GM10266 (cell line): ENCODE data around the gene SLC25A17.
"Not testable (repeated sequence)": the region's sequence is repeated elsewhere in the genome, so short reads cannot be mapped to it uniquely, and the experiment has no call there.

Experiments used
- DNase-seq: peaks from one replicate; pipeline ENCODE4 v3.0.0; 2012; ENCODE audit errors: extremely low spot score
- TF ChIP-seq, protein P1 (sequence below): IDR thresholded peaks from 2 replicates; pipeline ENCODE4 v1.5.1; 2012; ENCODE audit warnings: mild to moderate bottlenecking, low read depth; ENCODE audit not compliant: control insufficient read depth, insufficient read depth; ENCODE audit errors: missing control alignments

The SLC25A17 gene

DNA sequence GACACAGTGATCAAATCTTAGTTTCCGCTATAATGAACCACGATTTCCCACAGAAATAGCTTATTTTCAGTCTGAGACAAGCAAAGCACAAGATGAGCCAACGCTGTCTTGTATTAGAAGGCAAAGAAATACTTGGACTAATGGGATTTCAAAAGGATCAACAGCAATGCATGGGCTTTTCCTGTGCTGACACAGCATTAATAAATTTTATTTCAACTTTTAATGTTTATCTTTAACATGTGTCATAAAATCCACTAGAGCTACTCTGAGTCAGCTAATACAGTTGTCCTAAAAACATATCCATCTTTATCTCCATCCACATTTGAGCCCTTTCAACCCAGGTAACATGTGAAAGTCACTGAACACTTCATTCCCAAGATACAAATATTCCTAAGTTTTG is 15.5 kb upstream of the SLC25A17 start:
- TF ChIP-seq, protein P1, sequence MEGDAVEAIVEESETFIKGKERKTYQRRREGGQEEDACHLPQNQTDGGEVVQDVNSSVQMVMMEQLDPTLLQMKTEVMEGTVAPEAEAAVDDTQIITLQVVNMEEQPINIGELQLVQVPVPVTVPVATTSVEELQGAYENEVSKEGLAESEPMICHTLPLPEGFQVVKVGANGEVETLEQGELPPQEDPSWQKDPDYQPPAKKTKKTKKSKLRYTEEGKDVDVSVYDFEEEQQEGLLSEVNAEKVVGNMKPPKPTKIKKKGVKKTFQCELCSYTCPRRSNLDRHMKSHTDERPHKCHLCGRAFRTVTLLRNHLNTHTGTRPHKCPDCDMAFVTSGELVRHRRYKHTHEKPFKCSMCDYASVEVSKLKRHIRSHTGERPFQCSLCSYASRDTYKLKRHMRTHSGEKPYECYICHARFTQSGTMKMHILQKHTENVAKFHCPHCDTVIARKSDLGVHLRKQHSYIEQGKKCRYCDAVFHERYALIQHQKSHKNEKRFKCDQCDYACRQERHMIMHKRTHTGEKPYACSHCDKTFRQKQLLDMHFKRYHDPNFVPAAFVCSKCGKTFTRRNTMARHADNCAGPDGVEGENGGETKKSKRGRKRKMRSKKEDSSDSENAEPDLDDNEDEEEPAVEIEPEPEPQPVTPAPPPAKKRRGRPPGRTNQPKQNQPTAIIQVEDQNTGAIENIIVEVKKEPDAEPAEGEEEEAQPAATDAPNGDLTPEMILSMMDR = no peak
- DNase-seq = no peak

DNA sequence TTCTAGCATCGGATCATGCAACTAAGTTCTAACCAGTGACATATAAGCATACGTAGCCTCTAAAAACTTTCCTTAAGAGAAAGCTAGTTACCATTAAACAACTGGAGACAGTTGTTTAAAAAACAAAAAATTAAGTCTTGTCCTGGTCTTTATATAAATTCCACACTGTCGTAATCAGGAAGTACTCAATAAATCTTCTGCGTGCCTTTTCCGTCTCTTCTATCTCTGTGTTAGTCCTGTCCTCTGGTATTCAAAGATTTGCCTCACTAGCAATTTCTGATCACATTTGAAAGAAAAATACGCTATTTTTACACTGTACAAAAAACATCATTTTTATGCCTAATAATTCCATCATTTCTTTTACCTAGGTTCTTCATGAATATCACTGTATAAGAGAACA is 10.0 kb upstream of the SLC25A17 start:
- TF ChIP-seq, protein P1 = no peak
- no peak for DNase-seq

DNA sequence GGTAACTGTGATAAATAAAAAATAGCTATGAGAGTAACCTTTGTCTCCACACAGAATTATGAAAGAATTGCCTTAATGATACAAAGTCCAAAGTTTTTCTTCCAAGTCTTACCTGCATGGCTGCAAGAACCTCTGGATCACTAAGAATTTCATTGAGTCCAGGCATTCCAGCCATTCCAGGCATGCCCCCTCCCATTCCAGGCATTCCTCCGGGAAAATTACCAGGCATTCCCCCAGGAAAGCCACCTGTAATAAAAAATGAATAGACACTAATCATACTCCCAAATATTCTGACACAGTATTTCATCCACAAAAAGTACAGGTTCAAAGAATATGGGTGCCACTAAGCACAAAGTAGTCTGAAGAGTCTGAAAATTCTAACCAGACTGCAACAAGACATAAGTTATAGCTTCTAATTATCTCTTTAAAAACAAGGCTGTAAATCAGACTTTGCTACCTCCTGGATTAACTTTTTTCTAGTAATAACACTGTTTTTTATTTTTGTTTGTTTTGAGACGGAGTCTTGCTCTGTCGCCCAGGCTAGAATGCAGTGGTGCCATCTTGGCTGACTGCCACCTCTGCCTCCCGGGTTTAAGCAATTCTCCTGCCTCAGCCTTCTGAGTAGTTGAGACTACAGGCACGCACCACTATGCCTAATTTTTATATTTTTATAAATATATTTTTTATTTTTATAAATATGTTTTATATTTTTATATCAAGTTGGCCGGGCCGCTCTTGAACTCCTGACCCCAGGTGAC is 8.0 kb upstream of the SLC25A17 start:
- DNase-seq = no peak
- TF ChIP-seq, protein P1 = no peak

DNA sequence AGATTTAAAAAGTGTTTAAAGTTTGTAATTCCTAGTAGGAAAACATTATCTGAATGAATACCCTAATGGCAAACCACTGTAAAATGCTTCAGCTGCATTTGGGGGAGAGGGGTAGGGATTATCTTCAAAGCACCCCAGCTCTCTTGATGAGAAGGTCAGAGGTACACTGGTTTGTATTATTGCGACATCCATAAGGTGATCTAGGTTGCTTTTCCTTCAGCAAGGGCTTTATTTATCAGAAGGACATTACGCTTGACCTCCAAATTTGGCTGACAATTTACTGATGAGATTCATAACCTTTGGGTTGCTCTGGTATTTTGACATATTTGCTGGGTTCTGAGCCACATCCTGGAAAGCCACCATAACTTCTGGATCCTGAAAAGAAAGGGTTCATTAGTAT is 7.1 kb upstream of the SLC25A17 start:
- not testable (repeated sequence) for DNase-seq

DNA sequence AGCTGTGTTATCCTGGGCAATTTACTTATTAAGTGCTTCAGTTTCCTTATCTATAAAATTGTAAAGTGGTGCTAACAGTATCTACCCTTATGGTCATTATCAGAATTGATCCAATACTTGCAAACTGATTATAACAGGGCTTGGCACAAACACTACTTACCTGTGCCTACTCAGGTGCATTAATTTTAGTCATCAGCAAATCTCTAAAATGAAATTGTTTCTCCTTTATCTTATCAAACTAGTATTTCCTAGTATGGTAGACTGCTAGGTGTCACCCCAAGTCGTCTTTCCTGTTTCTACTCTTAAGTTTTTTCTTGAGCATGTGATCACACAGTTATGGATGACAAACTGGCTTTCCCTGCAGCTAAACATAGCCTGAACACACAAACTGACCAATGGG is 4.3 kb upstream of the SLC25A17 start:
- TF ChIP-seq, protein P1 = no peak

DNA sequence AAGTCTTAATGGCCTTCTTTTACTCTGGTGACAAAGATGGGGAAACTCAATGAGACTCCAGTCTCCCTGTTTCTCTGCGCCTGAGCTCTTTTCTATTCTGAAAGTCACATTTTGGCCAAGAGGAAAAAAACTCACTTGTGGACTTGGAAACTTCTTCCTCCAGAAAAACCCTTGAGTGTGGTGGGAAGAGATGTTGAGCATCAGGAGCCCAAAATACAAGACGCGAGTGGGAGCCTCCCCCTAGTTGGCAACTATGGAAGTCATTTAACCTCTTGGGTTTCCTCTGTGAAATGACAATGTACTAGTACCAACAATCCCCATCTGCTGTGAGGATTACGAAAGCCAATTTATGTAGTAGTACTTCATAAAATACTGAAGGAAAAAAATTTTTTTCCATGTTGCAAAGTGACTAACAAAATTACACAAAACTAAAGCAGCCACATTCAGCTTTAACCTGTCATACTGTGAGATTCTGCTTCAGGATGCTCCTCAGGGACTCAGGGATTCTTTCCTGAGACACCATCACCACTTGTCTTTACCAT is 524 bp upstream of the SLC25A17 start:
- TF ChIP-seq, protein P1 = no peak
- DNase-seq = peak; percentile 21

More for the DNA sequence above, 4.3 kb upstream of the SLC25A17 start:
- DNase-seq = no peak

DNA sequence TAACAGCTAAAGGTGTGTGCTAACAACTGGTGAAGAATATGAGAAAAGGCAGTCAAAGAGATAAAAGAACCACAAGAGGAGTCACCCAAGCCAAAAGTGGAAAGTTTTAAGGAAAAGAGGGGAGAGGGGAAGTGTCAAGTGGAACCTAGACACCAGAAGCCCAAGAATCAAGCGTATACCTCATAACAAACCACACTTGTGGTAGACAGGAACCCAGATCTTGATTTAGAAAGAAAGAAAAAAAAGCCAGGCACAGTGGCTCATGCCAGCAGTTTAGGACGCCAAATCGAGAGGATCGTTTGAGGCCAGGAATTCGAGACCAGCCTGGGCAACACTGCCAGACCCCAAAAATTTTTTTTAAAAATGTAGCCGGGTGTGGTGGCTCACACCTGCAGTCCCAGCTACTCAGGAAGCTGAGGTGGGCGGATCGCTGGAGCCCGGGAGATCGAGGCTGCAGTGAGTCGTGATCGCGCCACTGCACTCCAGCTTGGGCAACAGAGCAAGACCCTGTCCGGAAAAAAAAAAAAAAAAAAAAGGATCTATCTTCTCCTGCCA is 877 bp downstream of the SLC25A17 start:
- TF ChIP-seq, protein P1 = no peak
- DNase-seq = no peak

DNA sequence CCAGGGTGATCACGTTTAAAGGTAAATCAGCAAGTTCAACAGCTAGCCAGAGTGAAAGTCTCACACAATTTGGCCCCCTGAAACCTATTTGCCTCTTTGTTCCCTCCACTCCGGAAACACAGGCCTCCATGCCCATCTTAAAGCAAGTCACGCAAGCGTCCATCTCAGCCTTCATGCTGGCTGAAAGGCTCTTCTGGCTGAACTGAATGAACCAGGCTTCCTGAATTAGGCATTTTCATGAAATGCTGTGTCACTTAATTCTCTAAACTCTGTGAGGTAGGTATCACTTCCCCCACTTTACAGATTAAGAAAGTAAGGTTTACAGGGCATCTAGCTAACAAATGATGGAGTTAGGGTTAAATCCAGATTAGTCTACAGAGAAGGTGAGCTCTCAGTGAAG is 1.4 kb downstream of the SLC25A17 start:
- TF ChIP-seq, protein P1 = no peak
- peak; percentile 53 for DNase-seq
